AG04450 (cell line): Measurements from ENCODE around the gene FAM200A. TPM values are rescaled to one million over a fixed set of nuclear protein-coding genes. Genes with fewer than 3 reads are reported as not detected.

Experiments used
- CTCF ChIA-PET: fragments of 300-600, 350-600 bp; formaldehyde crosslinking; extraction: SDS; loops from one replicate; lab custom pipeline; 2022; ENCODE audit warnings: antibody characterized with exemption, inconsistent platforms; lab: Charles Lee
- POLR2A ChIA-PET: fragments of 350-600 bp; formaldehyde crosslinking; extraction: SDS; loops from one replicate; lab custom pipeline; 2021; ENCODE audit warnings: antibody characterized with exemption, inconsistent platforms; lab: Yijun Ruan, JAX
- DNase-seq: peaks from one replicate; pipeline ENCODE4 v3.0.0-alpha.2; 2011; ENCODE audit warnings: low read depth, low spot score
- H3K27ac ChIP-seq: one replicate; pipeline ENCODE4 v1.5.1; 2012; ENCODE audit warnings: low read depth, low read length, control low read depth
- H3K27me3 ChIP-seq: one replicate; pipeline ENCODE4 v1.6.0; 2012; ENCODE audit warnings: low read length; ENCODE audit not compliant: control insufficient read depth, insufficient read depth
- H3K4me3 ChIP-seq: 2 replicates; pipeline ENCODE4 v1.5.1; 2011; ENCODE audit warnings: mild to moderate bottlenecking, low read depth, low read length, control low read depth
- H3K9me3 ChIP-seq: 2 replicates; pipeline ENCODE4 v1.5.1; 2012; ENCODE audit warnings: low read length; ENCODE audit not compliant: control insufficient read depth, insufficient read depth
- polyA plus RNA-seq: library from polyadenylated mRNA; depleted of rRNA; stranded (reverse); fragments of >200 nt; gene quantifications from 2 replicates; pipeline ENCODE4 v1.2.3, GENCODE V29; 2011; rRNA removed
- TF ChIP-seq, protein P1 (sequence below): IDR thresholded peaks from 2 replicates; pipeline ENCODE4 v1.5.1; 2011; ENCODE audit warnings: low read depth, low read length, control low read depth, inconsistent platforms

FAM200A gene
- polyA plus RNA-seq, 1 experiment, result 11.8 TPM

DNA sequence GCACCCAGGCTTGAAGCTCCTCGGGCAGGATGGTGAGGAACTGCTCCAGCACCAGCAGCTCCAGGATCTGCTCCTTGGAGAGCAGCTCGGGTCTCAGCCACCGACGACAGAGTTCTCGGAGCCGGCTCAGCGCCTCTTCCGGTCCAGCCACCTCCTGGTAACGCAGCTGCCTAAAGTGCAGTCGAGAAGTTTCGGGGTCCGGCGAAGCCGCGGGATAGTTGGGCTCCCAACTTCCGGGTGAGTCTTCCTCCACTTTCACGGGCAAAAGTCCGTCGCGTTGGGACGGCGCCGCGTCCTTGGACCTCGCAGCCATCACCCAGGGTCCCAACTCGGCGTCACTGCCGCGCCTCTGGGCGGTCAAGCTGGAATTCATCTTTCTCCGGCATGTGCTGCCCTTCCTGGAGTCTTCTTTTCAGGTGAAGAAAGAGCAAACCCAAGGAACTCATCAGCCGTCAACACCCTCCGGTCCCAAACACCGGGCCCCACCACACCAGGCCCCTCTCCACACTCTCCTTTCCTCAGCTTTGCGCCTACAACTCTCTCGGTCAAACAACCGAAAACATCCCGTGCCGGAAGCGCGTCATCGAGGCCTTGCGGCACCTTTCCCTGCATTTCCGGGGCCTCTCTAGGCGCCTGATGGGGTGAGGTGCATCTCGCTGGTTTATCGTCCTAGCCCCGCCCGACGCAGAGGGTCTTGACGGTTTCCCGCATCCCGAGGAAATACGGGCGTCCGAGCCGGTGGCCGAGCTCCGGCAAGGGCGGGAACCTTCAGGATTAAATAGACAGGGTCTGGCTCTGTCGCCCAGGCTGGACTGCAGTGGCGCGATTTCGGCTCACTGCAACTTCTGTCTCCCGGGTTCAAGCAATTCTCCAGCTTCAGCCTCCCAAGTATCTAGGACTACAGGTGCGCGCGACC lies 51.9 kb downstream of the FAM200A start, which contains the start of gene ZNF394:
Gene ZNF394 (minus strand): TSS at position 561 of the 916 bp plus-strand sequence. CDS start 188 bp downstream, at position 373.
- POLR2A ChIA-PET, result interaction anchor here (0.6 to 1.6 kb wide), 8 partner anchors 25 to 252 kb away, joined by 3 to 9 read pairs (median 4); partner anchors contain the start of genes CPSF4, FAM200A, PTCD1 and ZNF655
- Histone ChIP-seq H3K27me3 (no peaks in the 10 kb centered on the region), H3K9me3 (peaks cover 17% of the 10 kb centered on the region), H3K27ac (peak within 1 kb of the TSS; percentile 97), H3K4me3 (peak within 1 kb of the TSS; percentile 97)
- CTCF ChIA-PET, result interaction anchor here (0.6 kb wide), 1 partner anchor 26 kb away, joined by 3 read pairs; no protein-coding TSS in a partner anchor
- TF ChIP-seq, protein P1, sequence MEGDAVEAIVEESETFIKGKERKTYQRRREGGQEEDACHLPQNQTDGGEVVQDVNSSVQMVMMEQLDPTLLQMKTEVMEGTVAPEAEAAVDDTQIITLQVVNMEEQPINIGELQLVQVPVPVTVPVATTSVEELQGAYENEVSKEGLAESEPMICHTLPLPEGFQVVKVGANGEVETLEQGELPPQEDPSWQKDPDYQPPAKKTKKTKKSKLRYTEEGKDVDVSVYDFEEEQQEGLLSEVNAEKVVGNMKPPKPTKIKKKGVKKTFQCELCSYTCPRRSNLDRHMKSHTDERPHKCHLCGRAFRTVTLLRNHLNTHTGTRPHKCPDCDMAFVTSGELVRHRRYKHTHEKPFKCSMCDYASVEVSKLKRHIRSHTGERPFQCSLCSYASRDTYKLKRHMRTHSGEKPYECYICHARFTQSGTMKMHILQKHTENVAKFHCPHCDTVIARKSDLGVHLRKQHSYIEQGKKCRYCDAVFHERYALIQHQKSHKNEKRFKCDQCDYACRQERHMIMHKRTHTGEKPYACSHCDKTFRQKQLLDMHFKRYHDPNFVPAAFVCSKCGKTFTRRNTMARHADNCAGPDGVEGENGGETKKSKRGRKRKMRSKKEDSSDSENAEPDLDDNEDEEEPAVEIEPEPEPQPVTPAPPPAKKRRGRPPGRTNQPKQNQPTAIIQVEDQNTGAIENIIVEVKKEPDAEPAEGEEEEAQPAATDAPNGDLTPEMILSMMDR, result no peak
- DNase-seq, result peak; percentile 76

DNA sequence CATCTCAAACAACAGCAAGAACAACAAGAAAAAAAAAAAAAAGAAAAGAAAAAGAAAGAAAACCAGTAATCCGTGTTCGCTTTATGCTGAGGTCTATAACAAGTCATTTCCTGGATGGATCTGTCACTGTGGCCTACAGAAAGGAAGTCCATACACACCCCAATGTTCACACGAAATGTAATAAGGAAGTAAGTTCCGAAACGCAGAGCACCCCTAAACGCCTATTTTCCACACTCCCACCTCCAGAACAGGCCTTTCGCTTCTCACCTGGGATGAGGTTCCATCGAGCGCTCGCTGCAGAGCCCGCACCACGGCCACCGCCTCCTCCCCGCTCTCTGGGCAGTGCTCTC lies 52.6 kb downstream of the FAM200A start:
- Histone ChIP-seq H3K27ac (peak overlapping the region; percentile 97), H3K4me3 (peak overlapping the region; percentile 97), H3K27me3 (no peaks in the 10 kb centered on the region), H3K9me3 (peaks cover 23% of the 10 kb centered on the region)
- TF ChIP-seq, protein P1, result no peak
- POLR2A ChIA-PET, result interaction anchor here (1.2 to 1.6 kb wide), 3 partner anchors 26 to 59 kb away, joined by 5 to 8 read pairs (median 5); partner anchors contain the start of genes FAM200A and ZNF655
- DNase-seq, result no peak
- CTCF ChIA-PET, result no interaction called here

DNA sequence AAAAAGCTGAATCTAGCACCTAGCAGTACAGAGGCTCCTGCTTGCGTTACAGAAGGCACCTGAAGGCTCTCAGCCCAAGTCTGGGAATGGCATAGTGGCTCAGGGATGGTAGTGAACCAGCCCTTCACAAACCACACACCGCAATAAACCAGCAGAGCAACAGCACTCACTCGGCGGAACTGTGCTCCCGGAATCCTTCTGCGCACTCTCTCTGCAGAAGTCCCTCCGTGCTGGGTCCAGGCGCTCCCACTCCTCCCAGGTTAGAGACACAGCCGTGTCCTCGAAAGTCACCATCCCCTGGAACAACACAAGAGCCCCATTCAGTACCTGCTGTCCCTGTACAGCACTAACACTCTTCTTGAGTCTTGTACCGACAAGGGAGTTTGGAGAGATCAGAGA lies 53.4 kb downstream of the FAM200A start:
- ChIA-PET POLR2A (no interaction called here), CTCF (no interaction called here)
- peak overlapping the region; percentile 97 for H3K4me3 ChIP-seq
- TF ChIP-seq, protein P1, result no peak
- no peak overlapping the region for H3K27ac ChIP-seq
- no peak for DNase-seq
- H3K9me3 ChIP-seq, result peaks cover 31% of the 10 kb centered on the region
- no peaks in the 10 kb centered on the region for H3K27me3 ChIP-seq

DNA sequence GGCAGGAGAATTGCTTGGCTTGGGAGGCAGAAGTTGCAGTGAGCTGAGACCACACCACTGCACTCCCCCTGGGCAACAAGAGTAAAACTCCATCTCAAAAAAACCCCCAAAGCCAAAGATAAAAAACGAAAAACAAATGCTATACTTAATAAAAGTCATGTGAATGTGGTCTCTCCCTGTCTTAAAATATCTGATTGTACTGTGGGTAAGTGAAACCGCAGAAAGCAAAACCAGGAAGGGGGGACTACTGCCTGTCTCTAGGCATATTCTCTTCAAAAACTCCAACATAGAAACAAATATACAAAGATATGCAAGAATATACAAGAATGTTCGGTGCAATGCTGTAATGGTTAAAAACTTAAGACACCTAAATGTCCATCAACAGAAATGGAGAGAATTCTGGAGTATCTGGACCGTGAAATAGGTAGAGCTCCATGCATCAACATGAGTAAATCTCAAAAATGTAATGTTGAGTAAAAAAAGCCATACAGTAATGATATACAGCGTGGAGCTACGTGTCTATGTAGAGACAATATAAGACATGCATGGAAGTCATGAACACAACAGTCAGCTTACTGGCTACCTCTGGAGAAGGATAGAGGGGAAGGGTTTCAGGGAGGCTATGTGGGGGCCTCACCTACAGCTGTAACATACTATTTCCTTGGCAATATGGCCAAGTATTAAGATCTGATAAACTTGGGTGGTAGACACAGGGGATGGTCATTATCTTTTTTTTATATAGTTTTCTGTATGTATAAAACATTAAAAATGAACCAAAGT lies 54.0 kb downstream of the FAM200A start:
- ChIA-PET POLR2A (no interaction called here), CTCF (no interaction called here)
- peak overlapping the region; percentile 97 for H3K4me3 ChIP-seq
- TF ChIP-seq, protein P1, result no peak
- peaks cover 37% of the 10 kb centered on the region for H3K9me3 ChIP-seq
- no peak for DNase-seq
- no peaks in the 10 kb centered on the region for H3K27me3 ChIP-seq
- no peak overlapping the region for H3K27ac ChIP-seq

Other genes with a start within 250 kb of the FAM200A start
- 259 and 282 TPM in 2 replicates for gene ARPC1A, start 226.2 kb downstream of the FAM200A start, polyA plus RNA-seq
- 190 and 245 TPM in 2 replicates for gene ARPC1B, start 177.4 kb downstream of the FAM200A start, polyA plus RNA-seq
- gene PDAP1, start 143.5 kb downstream of the FAM200A start, polyA plus RNA-seq, result 60.2 and 68.1 TPM in 2 replicates
- 82.3 and 96.8 TPM in 2 replicates for gene BUD31, start 143.1 kb downstream of the FAM200A start, polyA plus RNA-seq
- 2.7 and 3.0 TPM in 2 replicates for gene PTCD1, start 113.3 kb downstream of the FAM200A start, polyA plus RNA-seq
- gene CPSF4, start 113.2 kb downstream of the FAM200A start, polyA plus RNA-seq, result 27.6 and 32.2 TPM in 2 replicates
- 591 and 634 TPM in 2 replicates for gene ATP5MF, start 85.9 kb downstream of the FAM200A start, polyA plus RNA-seq
- 7.9 and 8.3 TPM in 2 replicates for gene ZNF789, start 79.2 kb downstream of the FAM200A start, polyA plus RNA-seq
- gene ZNF394, start 51.8 kb downstream of the FAM200A start, polyA plus RNA-seq, result 9.4 TPM in 2 replicates
- 11.5 and 13.4 TPM in 2 replicates for gene ZKSCAN5, start 47.5 kb downstream of the FAM200A start, polyA plus RNA-seq
- gene ZNF655, start 6.5 kb upstream of the FAM200A start, polyA plus RNA-seq, result 62.9 and 79.3 TPM in 2 replicates
- gene TMEM225B, start 46.2 kb upstream of the FAM200A start, polyA plus RNA-seq, result 0.72 and 1.2 TPM in 2 replicates
- 6.4 and 6.7 TPM in 2 replicates for gene ZSCAN25, start 64.8 kb upstream of the FAM200A start, polyA plus RNA-seq
- 0.21 and 0.31 TPM in 2 replicates for gene CYP3A5, start 127.9 kb upstream of the FAM200A start, polyA plus RNA-seq
- gene CYP3A7, start 183.1 kb upstream of the FAM200A start, polyA plus RNA-seq, result 0.17 and 0.36 TPM in 2 replicates
- gene CYP3A4, start 232.1 kb upstream of the FAM200A start, polyA plus RNA-seq, result not detected in 2 replicates